Measurements from ENCODE around the gene CCDC7. TPM values are rescaled to one million over a fixed set of nuclear protein-coding genes. Genes with fewer than 3 reads are reported as not detected.
"Not testable (repeated sequence)": the region's sequence is repeated elsewhere in the genome, so short reads cannot be mapped to it uniquely, and the experiment has no call there.

CCDC7 gene
- total RNA-seq, 6 experiments from 2014 or later = 4.1 to 12.4 (median 6.0) TPM

GRCh38 chr10:32692174-32692573 lies 246.2 kb downstream of the CCDC7 start:
- intact Hi-C loops (cut with DNase I) = no loop called here
- Histone ChIP-seq H3K4me1 (no peaks in the 10 kb centered on the region), H3K4me3 (no peak overlapping the region), H3K36me3 (no peaks in the 10 kb centered on the region), H3K9me3 (no peaks in the 10 kb centered on the region), H3K27me3 (no peaks in the 10 kb centered on the region), H3K27ac (no peak overlapping the region)
- TF ChIP-seq CTCF (IDR thresholded peaks at IDR 0.05) (no peak), POLR2A (IDR thresholded peaks at IDR 0.05) (no peak)
- DNase-seq = no peak
- no peak for ATAC-seq
- 0% methylated on average over 1 of the region's 1 CpG for WGBS (ENCODE audit: insufficient coverage, low coverage, low lambda C conversion rate, missing lambda C conversion rate)

GRCh38 chr10:32693441-32693979 lies 247.6 kb downstream of the CCDC7 start:
- H3K27me3 ChIP-seq = no peaks in the 10 kb centered on the region
- intact Hi-C loops (cut with DNase I) = no loop called here
- H3K4me3 ChIP-seq = no peak overlapping the region
- H3K4me1 ChIP-seq = no peaks in the 10 kb centered on the region
- no peak for TF ChIP-seq CTCF (IDR thresholded peaks at IDR 0.05)
- no peak for TF ChIP-seq POLR2A (IDR thresholded peaks at IDR 0.05)
- no peaks in the 10 kb centered on the region for H3K36me3 ChIP-seq
- no peak overlapping the region for H3K27ac ChIP-seq
- H3K9me3 ChIP-seq = no peaks in the 10 kb centered on the region
- 76% methylated on average over 4 of the region's 4 CpGs for WGBS (ENCODE audit: insufficient coverage, low coverage, low lambda C conversion rate, missing lambda C conversion rate)
- DNase-seq = no peak
- ATAC-seq = no peak

DNA sequence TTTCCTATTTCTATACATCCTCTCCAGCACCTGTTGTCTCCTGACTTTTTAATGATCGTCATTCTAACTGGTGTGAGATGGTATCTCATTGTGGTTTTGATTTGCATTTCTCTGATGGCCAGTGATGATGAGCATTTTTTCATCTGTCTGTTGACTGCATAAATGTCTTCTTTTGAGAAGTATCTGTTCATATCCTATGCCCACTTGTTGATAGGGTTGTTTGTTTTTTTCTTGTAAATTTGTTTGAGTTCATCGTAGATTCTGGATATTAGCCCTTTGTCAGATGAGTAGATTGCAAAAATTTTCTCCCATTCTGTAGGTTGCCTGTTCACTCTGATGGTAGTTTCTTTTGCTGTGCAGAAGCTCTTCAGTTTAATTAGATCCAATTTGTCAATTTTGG lies 253.7 kb downstream of the CCDC7 start:
- intact Hi-C loops (cut with DNase I); H3K27ac ChIP-seq; ATAC-seq; DNase-seq; H3K4me1 ChIP-seq; H3K9me3 ChIP-seq; H3K36me3 ChIP-seq; H3K27me3 ChIP-seq; H3K4me3 ChIP-seq: not testable (repeated sequence)
- WGBS (ENCODE audit: insufficient coverage, low coverage, low lambda C conversion rate, missing lambda C conversion rate) = 86% methylated on average over 2 of the region's 2 CpGs

DNA sequence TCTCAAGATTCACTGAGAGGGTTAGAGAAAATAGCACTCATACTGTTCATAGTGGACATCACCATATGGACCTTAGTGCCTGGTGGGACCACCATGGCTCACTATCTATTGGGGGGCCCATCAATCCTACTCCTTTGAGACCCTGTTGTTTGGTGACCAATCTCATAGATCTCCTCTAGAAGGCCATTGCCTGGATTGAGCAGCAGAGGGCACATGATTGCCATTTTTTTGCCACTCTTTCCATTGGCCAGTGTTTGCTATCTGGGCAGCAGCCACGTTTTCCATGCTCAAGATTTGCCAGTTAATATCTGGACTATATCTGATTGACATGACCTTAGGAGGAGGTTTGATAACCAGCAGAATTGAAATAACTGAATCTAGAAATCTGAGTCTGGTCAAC lies 267.6 kb downstream of the CCDC7 start:
- no peak overlapping the region for H3K27ac ChIP-seq
- H3K4me3 ChIP-seq = no peak overlapping the region
- no peak for DNase-seq
- ATAC-seq = peak in 2 of 4 donors; percentile 35 to 61
- no peaks in the 10 kb centered on the region for H3K36me3 ChIP-seq
- intact Hi-C loops (cut with DNase I) = no loop called here
- WGBS (ENCODE audit: insufficient coverage, low coverage, low lambda C conversion rate, missing lambda C conversion rate) = 13% methylated on average over 1 of the region's 1 CpG
- no peaks in the 10 kb centered on the region for H3K9me3 ChIP-seq
- no peaks in the 10 kb centered on the region for H3K27me3 ChIP-seq
- TF ChIP-seq POLR2A (IDR thresholded peaks at IDR 0.05) = no peak
- TF ChIP-seq CTCF (IDR thresholded peaks at IDR 0.05) = peak in 1 of 4 donors; percentile 37
- H3K4me1 ChIP-seq = no peaks in the 10 kb centered on the region

DNA sequence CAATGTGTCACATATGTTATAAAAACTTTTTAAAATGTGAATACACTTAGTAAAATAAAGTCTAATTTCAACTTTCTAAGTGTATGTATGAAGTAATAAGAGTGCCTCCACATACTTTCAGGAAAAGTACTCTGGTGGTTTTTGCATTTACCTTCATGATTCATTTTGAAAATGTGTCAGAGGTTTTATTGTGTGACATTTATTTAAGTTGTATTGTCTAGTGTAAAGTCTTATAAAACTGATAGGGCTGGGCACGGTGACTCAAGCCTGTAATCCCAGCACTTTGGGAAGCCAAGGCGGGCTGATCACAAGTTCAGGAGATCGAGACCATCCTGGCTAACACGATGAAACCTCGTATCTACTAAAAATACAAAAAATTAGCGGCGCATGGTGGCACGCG lies 285.6 kb downstream of the CCDC7 start:
- Histone ChIP-seq H3K9me3 (no peaks in the 10 kb centered on the region), H3K36me3 (no peaks in the 10 kb centered on the region), H3K27me3 (no peaks in the 10 kb centered on the region), H3K27ac (no peak overlapping the region), H3K4me1 (no peaks in the 10 kb centered on the region), H3K4me3 (no peak overlapping the region)
- intact Hi-C loops (cut with DNase I) = no loop called here
- ATAC-seq (no peak), DNase-seq (no peak)
- WGBS (ENCODE audit: insufficient coverage, low coverage, low lambda C conversion rate, missing lambda C conversion rate) = 92% methylated on average over 9 of the region's 9 CpGs
- TF ChIP-seq POLR2A (IDR thresholded peaks at IDR 0.05) (no peak), CTCF (IDR thresholded peaks at IDR 0.05) (no peak)

Measured in right lobe of liver (tissue), 6 donors.